Astrocyte of the spinal cord (primary cell): Measurements from ENCODE around the gene PPP3R1.

ENCODE experiments used
- DNase-seq: peaks from one replicate; pipeline ENCODE4 v3.0.0; 2011; ENCODE audit warnings: low read depth, low spot score
- H3K4me3 ChIP-seq: 2 replicates; pipeline ENCODE4 v1.5.1; 2011; ENCODE audit warnings: low read depth, mild to moderate bottlenecking, low read length, moderate library complexity
- CTCF ChIP-seq: IDR thresholded peaks from 2 replicates; pipeline ENCODE4 v1.5.1; 2012; ENCODE audit warnings: low read depth, mild to moderate bottlenecking, low read length, inconsistent platforms
- in situ Hi-C: cut with HindIII; loops from 2 replicates; pipeline ENCODE4 v1.10.0; 2017; ENCODE audit warnings: low sequenced_read_pairs

Gene PPP3R1

GRCh38 chr2:68222287-68222686 lies 30.0 kb downstream of the PPP3R1 start:
- TF ChIP-seq CTCF, result no peak
- DNase-seq, result no peak
- in situ Hi-C loops, result no loop called here
- H3K4me3 ChIP-seq, result no peak overlapping the region

GRCh38 chr2:68218343-68218901 lies 33.9 kb downstream of the PPP3R1 start:
- H3K4me3 ChIP-seq, result no peak overlapping the region
- TF ChIP-seq CTCF, result no peak
- DNase-seq, result no peak
- in situ Hi-C loops, result no loop called here

- in situ Hi-C loops, result no loop called here
- TF ChIP-seq CTCF, result no peak
- no peak overlapping the region for H3K4me3 ChIP-seq
- no peak for DNase-seq
Measured at GRCh38 chr2:68217729-68218128, 34.6 kb downstream of the PPP3R1 start.

- no peak for DNase-seq
- in situ Hi-C loops, result no loop called here
- no peak overlapping the region for H3K4me3 ChIP-seq
- TF ChIP-seq CTCF, result no peak
Measured at GRCh38 chr2:68216454-68217310, 35.6 kb downstream of the PPP3R1 start.

GRCh38 chr2:68214381-68214780 lies 38.0 kb downstream of the PPP3R1 start:
- TF ChIP-seq CTCF, result no peak
- H3K4me3 ChIP-seq, result no peak overlapping the region
- no peak for DNase-seq
- in situ Hi-C loops, result no loop called here

GRCh38 chr2:68206793-68207192 lies 45.5 kb downstream of the PPP3R1 start:
- in situ Hi-C loops, result no loop called here
- DNase-seq, result no peak
- H3K4me3 ChIP-seq, result no peak overlapping the region
- no peak for TF ChIP-seq CTCF
